IPS-11a (cell line): ENCODE results near the gene POU1F1.
"Not testable (repeated sequence)": the region's sequence is repeated elsewhere in the genome, so short reads cannot be mapped to it uniquely, and the experiment has no call there.

Experiments used
- H3K4me3 ChIP-seq: one replicate; pipeline ENCODE4 v1.5.1; 2013; ENCODE audit warnings: low read depth, low read length, control low read depth

The POU1F1 gene, protein sequence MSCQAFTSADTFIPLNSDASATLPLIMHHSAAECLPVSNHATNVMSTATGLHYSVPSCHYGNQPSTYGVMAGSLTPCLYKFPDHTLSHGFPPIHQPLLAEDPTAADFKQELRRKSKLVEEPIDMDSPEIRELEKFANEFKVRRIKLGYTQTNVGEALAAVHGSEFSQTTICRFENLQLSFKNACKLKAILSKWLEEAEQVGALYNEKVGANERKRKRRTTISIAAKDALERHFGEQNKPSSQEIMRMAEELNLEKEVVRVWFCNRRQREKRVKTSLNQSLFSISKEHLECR

DNA sequence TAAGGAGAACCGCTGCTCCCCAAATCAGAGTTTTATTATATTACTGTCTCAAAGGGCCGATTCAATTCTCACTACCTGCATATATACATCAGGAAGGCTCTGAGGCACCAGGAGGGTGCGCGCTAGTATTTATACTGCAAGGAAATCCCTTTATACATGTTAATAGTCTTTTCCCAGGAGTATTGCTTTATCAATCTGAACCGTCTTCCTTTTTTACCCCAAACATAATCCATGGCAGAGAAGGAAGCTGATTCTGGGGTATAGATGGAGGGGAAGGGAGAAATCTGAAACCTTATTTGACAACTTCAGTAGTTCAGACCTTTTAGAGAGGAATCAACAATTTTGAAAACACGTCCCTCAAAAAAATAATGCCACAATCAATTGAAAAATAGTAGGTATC lies at the start of gene POU1F1:
Gene POU1F1, minus strand, starts transcription at position 101 of the 400 bp plus-strand sequence. CDS start 122 bp downstream, outside the sequence.
- no peak within 1 kb of the TSS for H3K4me3 ChIP-seq

DNA sequence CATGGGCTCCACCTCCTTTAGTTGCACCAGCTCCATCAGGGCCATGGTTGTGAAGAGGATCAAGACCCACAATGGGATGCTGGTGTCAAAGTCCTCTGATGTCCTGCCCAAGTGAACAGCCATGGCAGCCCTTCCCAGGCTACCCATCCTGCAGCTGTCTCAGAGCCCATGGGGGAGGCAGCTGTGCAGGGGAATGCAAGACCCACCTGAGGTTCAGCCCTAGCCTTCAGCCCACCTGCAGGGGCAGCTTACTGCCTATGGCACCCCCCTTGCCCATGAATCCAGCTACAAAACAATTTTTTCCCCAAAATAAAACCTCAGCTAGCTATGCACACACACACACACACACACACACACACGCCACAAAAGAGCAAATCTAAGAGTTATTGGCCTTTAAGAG lies 48.2 kb upstream of the POU1F1 start:
- H3K4me3 ChIP-seq, result no peak overlapping the region

DNA sequence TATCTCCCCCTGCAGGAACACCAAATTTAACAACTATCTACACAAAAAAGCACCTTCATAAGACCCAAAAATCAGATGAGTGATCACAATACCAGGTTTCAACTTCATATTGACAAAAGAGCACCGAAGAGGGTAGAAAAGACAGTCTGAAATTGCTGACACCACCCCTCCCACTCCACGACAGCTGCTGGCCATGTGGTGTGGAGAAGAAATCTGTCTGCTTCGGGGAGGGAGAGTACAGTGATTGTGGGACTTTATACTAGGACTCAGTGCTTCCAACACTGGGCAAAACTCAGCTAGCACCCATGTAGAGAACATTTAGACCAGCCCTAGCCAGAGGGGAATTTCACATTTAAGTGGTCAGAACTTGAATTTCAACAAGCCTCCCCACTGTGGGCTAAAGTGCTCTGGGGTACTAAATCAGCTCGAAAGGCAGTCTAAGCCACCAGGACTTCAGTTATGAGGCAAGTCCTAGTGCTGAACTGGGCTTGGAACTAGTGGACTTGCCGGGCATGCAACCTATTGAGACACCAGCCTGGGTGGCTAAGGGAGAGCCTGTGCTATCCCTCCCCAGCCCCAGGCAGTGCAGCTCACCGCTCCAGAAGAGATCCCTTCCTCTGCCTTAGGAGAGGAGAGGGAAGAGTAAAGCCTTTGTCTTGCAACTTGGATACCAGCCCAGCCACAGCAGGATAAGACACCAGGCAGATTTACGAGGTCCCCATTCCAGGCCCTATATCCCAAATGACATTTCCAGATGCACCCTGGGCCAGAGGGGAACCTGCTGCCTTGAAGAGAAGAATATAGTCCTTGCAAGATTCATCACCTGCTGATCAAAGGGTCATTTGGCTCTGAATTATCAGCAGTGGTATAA lies 44.6 kb upstream of the POU1F1 start:
- no peak overlapping the region for H3K4me3 ChIP-seq

DNA sequence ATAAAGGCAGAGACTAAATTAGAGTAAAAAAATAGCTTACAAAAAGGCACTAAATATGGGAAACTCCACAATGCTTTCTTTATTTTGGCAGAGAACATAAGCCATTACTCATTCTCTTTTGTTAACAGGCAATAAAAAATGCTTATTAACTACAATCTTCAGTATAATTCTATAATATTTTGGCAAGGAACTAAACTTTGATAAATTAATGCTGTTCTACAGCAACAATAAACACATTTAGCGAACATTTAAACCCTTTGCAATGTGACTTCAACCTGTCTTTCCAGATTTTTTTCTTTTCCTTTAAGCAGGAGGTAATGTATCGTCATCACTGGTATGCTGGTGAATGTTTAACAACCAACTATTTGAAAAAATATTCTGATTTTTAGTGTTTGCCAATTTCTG lies 42.2 kb upstream of the POU1F1 start:
- no peak overlapping the region for H3K4me3 ChIP-seq

DNA sequence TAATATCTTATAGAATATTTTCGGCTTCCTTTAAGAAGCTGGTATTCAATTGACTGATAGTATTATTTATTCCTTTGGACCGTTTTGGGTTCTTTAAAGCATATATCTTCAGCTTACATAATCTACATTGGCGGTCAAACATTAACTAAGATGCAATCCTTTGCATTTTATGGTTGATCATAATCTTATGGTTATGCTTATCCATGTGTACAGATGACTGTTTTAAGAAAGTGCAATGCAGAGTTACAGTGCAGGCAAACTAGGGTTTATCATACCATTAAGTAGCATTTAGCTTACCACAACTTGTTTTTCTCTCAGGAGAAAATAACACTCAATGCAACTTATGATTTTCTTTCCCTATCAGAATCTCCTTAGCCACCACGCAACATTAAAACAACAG lies 41.4 kb upstream of the POU1F1 start:
- H3K4me3 ChIP-seq, result no peak overlapping the region

DNA sequence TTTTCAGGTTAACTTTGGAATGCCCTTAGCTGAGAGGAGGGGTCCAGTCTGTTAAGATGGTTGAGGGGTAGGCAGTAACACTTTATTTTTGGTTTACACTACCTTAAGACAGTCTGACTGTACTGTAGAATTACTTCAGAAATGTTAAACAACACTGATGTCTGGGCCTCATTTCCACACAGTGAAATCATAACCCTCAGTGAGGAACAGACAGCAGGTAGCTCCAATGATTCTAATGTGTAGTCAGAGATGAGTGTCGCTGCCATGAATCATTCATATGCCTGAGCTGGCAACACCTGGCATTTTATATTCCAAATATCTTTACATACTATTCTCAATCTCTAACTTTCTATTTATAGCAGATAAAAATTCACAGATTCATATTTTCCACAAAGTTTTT lies 37.3 kb upstream of the POU1F1 start:
- no peak overlapping the region for H3K4me3 ChIP-seq

DNA sequence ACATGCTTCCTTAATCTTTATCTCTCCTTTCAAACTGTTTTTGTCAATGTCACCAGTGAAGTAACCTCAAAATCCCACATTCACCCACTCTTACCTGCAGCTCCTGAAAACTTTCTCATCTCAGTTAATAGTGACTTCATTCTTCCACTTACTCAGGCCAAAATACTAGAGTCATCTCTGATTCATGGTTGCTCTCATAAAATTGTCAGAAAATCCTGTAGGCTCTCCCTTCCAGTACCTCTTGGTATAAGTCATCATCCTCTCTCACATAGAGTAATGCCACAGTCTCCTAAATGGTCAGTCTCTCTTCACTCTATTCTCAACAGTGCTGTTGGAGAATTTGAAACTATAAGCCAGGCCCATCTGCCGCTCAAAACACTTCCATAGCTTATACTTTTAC lies 34.9 kb upstream of the POU1F1 start:
- H3K4me3 ChIP-seq, result no peak overlapping the region

DNA sequence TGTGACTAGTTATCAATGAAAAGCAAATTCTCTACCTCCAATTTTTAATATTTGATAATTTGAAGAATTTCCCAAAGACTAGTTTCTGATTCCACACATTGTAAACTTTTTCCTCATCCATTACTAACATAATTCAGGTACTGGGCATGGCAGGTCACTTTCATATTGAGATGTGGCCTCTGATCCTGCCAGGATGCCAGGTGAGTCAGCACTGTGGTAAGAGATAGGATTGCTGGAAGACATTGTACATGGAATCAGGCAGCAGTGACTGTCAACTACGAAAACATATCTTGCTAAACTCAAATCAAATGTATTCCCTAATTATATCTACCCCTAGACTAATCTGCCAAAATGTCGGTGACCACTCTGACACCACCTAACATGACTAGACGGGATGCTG lies 33.2 kb upstream of the POU1F1 start:
- H3K4me3 ChIP-seq, result no peak overlapping the region

DNA sequence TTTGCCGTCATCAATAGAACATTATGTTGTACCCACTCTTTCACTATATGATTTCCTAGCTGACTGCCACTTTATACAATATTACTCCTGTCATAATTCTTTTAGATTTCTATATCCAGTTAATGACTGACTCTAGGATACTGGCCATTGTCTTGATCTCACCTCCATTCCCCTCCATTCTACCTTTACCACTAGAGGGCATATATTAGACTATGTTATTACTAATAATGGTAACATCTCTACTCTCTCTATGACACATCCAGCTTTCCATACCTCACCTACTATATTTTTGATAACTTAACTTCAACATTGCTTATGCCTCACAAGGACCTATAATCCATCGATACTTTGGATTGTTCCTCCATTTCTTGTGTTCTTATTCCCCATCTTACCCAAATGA lies 31.4 kb upstream of the POU1F1 start:
- no peak overlapping the region for H3K4me3 ChIP-seq

DNA sequence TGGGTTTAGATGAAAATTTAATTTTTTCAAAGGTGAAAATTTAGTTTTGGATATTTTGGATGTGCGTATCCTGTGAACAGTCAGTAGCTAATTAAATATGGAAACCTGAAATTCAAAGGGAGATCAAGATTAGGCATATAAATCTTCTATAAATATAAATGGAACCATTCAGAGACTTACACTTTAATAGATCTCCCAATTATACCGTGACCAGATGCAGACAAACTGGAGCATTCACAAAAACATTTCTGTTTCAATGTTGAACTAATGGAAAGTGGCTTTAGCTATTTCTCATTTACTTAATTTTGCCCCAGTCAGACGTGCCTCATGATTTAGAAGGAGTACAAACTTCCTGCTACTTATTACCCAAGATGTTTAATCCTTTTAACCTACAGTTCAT lies 29.1 kb upstream of the POU1F1 start:
- H3K4me3 ChIP-seq, result no peak overlapping the region

DNA sequence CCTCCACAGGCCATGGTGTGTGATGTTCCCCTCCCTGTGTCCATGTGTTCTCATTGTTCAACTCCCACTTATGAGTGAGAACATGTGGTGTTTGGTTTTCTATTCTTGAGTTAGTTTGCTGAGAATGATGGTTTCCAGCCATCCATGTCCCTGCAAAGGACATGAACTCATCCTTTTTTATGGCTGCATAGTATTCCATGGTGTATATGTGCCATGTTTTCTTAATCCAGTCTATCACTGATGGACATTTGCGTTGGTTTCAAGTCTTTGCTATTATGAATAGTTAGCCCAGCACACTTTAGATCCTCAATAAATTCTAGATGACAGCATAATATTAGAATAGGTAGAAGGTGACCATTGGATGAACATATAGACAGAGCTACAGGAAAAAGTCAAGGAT lies 28.6 kb upstream of the POU1F1 start:
- H3K4me3 ChIP-seq, result not testable (repeated sequence)

DNA sequence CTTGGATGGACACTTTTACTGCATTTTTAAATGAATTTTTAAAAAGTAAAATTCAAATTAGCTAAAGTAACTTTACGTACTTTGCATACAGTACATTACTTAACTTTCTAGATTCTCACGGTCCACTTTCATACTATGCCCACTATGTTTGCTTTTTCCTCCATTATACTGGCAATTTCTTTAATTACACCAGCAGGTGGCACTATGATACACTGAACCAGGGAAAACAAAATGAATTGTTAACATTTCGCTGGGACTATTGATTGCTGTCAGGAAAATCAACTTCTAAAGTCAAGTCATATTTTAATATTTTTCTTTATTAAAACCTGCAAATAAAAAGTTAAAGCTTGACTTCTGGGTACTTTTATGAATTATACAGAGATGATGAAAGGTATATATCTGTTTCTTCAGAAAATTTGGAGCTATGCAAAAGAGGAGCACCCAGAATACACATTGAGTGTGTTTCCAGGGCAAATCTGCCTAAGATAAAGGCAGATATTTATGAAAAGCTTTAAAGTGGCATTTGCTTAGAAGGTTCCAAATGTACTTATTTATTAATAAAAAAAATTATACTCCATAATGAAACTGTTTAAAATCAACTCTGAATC lies 21.8 kb upstream of the POU1F1 start:
- H3K4me3 ChIP-seq, result no peak overlapping the region

DNA sequence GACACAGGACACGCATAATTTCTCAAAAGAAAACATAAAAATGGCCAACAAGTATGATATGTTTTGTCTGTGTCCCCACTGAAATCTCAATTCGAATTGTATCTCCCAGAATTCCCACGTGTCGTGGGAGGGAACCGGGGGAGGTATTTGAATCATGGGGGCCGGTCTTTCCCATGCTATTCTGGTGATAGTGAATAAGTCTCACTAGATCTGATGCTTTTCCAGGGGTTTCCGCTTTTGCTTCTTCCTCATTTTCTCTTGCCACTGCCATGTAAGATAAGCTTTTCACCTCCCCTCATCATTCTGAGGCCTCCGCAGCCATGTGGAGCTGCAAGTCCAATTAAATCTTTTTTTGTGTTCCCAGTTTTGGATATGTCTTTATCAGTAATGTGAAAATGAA lies 12.1 kb upstream of the POU1F1 start:
- H3K4me3 ChIP-seq, result no peak overlapping the region

DNA sequence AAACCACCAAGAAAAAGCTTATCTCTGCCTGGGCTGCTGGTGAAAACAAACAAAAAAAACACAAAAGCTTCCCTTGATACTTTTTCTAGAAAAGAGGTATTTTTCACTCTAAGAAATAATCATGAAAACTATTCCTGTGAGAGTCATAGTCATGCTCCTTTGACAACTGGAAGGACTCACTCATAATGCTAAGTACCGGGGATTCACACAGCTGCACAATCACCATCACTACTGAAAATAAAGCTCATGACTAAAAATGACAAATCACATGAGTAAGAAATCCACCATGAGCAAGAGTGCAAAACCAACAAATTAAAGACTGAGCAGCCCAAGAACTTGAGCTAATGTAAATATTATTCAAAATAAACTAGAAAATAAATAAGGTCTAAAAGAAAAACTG lies 10.6 kb upstream of the POU1F1 start:
- no peak overlapping the region for H3K4me3 ChIP-seq

DNA sequence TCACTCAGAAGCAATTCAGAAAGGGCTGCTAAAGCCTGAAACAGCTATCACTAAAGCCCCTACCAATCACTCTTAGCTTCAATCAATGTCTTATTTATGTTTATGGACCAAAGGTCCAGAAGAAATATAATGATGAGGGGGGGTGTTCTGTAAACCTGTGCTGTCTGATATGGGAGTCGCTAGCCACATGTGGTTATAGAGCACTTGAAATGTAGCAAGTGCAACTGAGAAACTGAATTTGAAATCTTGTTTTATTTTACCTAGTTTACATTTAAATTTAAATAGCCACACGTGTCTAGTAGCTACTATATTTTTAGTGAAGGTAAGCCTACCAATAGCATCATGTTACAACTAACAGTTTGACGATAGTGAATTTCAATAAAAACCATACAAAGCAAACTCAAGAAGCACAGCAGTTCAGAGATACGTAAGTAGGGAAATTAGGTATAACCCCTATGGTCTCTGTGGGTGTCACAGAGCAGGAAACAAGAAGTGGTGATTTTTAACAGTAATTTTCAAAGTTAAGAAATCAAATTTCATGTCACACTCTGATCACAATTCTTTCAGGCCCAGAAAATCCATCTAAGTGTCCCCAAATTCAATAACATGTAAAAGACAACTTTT lies 3.6 kb downstream of the POU1F1 start:
- H3K4me3 ChIP-seq, result no peak overlapping the region

DNA sequence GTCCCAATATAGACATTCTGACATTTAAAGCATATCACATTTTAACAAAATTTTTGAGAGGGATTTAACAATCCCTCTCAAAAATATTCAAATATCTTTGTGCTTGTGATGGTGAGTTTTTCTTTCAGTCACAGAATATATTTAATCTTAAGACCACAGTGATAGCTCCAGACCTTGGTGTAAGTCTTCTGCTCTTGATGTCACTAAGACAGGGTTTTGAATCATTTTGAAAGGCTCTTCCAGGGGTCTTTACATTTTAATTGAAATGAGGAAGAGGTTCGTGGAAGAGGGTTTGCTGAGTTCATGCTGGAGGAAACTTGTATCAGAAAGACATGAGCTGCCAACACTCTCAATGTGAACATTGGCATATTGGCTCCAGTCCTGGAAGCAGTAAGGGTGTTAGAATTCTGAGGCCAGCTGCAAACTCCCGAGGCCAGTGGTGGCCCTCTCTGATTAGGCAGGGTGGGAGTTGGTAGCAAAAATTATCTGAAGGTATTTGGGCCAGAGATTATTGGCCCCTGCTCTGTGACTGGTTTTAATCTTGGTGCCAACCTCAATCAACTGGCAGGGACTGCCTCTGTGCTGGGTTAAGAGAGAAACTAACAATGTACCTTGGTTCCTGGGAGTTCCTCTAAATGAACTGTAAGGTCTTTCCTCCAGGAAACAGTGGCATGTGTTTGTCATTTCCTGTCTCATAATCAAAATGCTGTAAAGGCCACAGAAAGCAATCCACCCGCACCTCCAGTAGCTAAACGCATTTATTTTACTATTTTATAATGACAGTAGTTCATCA lies 5.3 kb downstream of the POU1F1 start:
- no peak overlapping the region for H3K4me3 ChIP-seq

DNA sequence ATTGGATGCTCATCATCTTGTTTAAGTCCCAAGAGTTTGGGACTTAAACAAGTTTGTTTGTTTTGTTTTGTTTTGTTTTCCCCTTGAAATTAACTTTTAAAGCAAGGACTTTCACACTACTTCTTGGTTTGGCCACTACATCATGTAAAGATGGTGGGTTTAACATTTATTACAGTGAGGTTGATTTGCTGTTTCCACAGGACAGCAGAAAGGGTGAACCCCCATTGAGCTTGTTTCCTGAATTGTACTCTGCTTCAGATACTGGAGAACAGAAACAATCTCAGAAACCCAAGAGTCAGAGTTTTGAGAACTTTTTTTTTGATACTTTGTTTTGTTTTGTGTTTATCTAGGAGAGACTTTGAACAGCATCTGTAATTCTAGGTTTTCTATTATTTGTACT lies 6.7 kb downstream of the POU1F1 start:
- H3K4me3 ChIP-seq, result no peak overlapping the region

DNA sequence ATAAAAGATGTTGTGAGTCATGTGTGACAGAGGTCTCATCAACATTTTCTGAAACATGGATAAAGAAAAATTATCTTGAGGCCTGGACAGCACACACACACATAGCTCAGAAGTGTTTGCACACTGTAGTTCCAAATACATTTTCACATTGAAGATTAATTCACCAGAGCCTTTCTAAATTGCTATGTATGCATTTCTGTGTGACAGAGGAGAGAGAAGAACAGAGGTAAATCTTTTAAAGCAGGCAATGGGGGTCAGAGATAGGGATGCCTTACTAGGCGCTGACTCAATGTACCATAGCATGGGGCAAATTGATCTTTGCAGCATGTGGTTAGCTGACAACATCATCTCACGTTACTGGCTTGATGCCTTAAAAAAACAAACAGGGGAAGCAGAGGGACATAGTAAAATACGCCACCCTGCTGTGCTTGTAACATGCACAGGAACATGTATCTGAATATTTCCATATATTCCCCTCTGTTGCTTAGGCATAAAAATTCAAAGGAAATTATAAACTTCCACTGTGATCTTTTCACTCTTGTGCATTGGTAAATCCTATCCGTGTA lies 7.7 kb downstream of the POU1F1 start:
- H3K4me3 ChIP-seq, result no peak overlapping the region

DNA sequence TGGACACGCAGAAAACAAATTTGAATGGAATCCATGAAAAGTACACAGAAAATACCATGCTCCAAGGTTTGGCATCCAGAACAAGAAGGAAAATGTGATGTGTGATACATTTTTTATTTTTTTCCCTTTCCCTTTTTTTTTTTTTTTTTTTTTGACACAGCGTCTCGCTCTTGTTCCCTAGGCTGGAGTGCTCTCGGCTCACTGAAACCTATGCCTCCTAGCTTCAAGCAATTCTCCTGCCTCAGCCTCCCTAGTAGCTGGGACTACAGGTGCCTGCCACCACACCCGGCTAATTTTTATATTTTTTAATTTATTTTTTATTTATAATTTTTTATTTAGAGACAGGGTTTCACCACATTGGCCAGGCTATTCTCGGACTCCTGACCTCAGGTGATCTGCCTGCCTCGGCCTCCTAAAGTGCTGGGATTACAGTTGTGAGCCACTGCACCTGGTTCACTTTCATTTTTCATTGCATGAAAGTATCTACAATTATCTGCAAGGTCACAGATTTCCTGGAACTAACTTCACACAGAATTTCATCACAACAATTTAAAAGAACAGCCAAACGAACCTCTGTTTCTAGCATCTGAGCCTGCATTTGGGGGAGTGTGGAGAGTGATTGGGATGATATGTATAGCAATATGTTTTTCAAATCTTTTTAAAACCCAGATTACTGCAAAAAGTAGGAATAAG lies 8.3 kb downstream of the POU1F1 start:
- H3K4me3 ChIP-seq, result no peak overlapping the region

DNA sequence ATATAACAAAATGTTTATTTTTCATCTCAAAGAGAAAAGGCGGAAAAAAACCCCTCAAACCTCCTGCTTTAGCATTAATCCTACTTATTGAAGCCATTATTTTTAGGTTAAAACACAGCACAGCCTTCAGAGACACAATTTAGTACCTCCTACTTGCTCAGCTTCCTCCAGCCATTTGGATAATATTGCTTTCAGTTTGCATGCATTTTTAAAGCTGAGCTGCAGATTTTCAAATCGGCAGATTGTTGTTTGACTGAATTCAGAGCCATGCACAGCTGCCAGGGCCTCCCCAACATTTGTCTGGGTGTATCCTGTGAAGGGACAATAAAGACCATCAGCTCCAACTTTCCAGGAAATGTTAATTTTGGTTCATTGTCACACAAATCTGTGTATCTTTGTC lies 14.5 kb downstream of the POU1F1 start:
- H3K4me3 ChIP-seq, result no peak overlapping the region
